D341Med (cell line): ENCODE results near the gene UNC13A.
"Not testable (repeated sequence)": the region's sequence is repeated elsewhere in the genome, so short reads cannot be mapped to it uniquely, and the experiment has no call there.

Experiments used
- DNase-seq: peaks from one replicate; pipeline ENCODE4 v3.0.0; 2012; ENCODE audit warnings: low spot score

Gene UNC13A

DNA sequence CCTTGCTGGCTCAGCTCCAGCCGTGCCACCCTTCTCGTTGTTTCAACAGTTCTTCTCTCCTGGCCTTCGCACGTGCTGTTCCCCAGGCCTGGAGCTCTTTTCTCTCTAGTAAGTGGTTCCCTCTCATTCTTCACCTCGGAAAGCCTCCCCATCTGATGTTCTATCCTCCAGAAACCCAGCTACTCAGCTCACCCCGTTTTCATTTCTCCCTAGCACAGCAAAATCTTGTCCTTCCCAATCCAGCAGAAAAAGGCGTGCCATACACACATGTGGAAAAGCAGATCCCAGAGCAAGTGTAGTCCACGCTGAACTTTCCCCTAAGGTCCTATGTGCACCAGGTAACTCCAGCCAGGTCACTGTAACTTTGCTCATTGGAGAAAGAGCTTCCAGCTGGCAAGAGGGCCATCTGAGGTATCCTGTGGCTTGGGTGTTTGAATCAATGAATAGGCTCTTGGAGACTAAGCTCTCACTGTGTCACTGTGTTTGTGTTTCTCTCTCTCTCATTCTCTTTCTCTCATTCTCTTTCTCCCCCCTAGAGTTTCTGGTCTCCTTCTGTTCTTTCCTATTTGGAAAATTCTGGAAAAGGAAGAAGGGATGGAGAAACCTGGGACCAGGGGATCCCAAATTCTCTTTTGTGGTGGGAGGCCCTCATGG lies 83.7 kb downstream of the UNC13A start:
- no peak for DNase-seq

- DNase-seq, result no peak
Measured at GRCh38 chr19:17602872-17603510, 85.2 kb downstream of the UNC13A start.

GRCh38 chr19:17602217-17602616 lies 85.9 kb downstream of the UNC13A start:
- DNase-seq, result no peak

GRCh38 chr19:17601683-17602082 lies 86.5 kb downstream of the UNC13A start:
- no peak for DNase-seq

DNA sequence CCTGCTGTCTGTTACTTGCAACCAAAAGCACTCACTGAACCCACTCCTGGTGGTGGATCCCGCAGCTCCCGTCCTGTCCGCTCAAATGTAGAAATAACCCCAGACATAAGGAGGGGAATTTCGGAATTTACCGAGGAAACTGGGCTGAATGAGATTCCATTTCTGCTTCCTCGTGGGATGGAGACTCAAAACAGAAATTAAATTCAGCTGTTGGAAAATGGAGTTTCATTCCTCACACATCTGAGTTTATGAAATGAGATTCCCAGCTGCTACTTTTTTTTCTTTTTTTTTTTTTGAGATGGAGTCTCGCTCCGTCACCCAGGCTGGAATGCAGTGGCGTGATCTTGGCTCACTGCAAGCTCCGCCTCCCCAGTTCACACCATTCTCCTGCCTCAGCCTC lies 88.4 kb downstream of the UNC13A start:
- no peak for DNase-seq

DNA sequence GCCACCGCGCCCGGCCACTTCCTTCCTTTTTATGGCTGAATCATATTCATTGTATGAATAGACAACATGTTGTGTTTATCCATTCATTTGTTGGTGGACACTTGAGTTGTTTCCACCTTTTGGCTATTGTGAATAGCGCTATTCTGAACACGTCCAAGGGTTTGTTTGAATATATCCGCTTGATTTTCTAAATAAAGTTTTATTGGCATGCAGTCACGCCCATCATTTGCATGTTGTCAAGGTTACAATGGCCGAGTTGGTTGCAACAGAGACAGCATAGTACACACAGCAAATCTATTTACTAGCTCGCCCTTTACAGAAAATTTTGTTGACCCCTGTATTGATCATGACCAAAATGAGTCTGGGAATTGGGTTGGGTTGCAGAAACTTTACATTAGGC lies 89.2 kb downstream of the UNC13A start:
- DNase-seq, result no peak

- not testable (repeated sequence) for DNase-seq
Measured at GRCh38 chr19:17598063-17598462, 90.1 kb downstream of the UNC13A start.

DNA sequence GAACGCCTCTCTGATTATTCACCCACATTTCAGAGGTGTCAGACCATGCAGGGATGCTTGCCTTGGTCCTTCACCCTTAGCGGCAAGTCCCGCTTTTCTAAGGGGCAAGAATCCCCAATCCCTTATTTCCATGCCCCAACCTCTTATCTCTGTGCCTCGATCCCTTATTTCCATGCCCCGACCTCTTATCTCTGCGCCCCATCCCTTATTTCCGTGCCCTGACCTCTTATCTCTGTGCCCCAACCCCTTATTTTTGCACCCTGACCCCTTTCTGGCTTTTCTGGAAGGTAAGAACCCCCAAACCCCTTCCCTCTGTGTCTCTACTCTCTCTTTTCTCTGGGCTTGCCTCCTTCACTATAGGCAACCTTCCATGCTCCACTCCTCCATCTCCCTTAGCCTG lies 93.9 kb downstream of the UNC13A start:
- not testable (repeated sequence) for DNase-seq

DNA sequence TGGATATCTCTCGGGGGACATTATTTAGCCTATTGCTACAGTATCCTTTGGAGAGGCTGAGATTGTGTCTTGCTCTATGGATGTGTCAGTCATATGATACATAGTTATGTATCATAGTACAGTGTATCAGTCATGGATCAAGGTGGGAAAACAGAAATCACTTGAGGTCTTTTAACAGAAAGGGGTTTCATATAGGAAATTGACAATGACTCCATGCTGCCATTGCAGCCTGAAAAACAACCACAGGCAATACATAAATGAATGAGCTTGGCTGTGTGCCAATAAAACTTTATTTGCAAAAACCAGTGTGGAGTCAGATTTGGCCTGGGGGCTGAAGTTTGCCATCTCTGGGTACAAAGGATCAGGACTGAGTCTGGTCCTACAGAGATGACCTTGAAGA lies 97.3 kb downstream of the UNC13A start:
- DNase-seq, result no peak

DNA sequence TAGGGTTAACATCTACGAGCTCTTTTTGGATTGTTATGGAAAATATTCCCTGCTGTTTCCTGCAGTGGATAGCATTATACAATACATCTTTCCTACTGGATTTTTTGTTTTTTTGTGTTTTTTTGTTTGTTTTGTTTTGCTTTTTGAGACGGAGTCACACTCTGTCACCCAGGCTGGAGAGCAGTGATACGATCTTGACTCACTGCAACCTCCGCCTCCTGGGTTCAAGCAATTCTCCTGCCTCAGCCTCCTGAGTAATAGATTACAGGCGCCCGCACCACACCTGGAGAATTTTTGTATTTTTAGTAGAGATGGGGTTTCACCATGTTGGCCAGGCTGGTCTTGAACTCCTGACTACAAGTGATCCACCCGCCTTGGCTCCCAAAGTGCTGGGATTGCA lies 102.8 kb downstream of the UNC13A start:
- not testable (repeated sequence) for DNase-seq

- no peak for DNase-seq
Measured at GRCh38 chr19:17584132-17584531, 104.0 kb downstream of the UNC13A start.

- DNase-seq, result peak; percentile 35
Measured at GRCh38 chr19:17582613-17583012, 105.5 kb downstream of the UNC13A start.

DNA sequence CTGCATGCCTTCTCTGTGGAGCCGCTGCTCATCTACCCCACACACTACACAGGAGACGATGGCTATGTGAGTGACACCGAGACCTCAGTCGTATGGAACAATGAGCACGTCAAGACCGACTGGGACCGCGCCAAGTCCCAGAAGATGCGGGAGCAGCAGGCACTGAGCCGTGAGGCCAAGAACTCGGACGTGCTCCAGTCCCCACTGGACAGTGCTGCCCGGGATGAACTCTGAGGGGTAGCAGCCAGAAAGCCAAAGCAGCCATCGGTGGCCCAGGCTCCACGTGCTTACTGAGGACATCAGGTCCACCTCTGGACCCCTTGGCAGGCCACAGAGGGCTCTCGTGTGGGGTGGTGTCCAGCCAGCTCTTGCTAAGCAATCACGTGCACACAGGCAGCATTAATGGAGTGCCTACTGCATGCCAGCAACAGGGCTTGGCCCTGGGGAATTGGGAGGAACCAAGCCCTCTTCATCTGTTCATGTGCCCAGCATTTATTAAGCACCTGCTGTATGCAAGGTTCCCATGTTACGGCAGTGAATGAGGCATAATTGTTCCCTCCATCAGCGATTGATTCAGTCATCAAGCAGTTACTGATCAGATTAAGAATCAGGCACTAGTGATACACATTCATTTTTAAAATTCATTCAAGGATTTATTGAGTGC lies 106.8 kb downstream of the UNC13A start:
- peak; percentile 12 for DNase-seq

DNA sequence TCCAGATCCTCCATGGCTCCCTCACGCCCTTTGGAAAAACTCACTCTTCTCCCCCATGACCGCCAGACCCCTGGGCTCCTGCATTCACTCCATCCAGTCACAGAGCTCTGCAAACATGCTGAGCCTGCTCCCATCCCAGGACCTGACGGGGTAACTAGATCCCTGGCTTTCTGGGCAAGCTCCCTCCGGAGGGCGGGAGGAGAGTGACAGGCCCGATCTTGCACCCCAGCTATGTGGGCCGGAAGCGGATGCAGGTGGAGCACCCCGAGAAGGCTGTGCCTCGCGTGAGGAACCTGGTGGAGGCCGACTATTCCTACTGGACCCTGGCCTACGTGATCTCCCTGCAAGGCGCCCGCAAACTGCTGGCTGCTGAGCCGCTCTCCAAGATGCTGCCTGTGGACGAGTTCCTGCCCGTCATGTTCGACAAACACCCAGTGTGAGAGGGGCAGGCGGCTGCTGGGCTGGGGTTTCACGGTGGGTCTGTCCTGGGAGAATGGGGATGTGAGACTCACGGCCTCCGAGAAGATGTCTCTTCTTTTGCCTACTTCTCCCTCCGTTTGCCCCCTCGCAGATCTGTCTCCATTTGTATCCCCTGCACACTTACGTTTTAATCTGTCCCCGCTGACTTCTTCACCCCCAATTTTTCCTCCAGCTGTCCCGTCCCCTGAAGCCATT lies 107.5 kb downstream of the UNC13A start:
- DNase-seq, result peak; percentile 30

DNA sequence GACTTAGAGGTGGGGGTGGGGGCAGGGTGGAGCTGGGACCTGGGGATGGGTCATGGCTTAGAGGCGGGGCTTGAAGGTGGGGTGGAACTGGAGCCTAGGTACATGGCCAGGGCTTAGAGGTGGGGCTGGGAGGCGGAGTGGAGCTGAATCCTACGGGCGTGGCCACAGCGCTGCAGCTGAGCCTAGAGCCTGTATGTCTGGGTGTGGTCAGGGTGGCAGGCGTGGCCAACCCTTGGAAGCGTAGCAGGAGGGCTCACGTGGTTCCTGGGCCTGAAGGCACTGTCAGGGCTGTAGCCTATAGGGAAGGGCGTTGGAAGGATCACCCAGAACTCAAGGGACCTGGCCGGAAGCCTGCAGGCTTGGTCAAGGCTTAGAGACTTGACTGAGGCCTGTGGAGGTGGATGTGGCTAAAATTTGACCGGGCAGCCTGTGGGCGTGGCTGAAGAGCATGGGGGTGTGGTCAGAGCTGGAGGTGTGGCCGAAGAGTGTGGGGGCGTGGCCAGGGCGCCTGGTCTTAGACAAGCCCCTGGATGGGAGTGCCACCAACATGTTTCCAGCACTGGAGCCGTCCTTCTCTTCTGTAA lies 108.4 kb downstream of the UNC13A start:
- DNase-seq, result peak; percentile 78

GRCh38 chr19:17577457-17578097 lies 110.6 kb downstream of the UNC13A start:
- DNase-seq, result no peak

GRCh38 chr19:17576758-17577456 lies 111.2 kb downstream of the UNC13A start:
- DNase-seq, result peak; percentile 58

DNA sequence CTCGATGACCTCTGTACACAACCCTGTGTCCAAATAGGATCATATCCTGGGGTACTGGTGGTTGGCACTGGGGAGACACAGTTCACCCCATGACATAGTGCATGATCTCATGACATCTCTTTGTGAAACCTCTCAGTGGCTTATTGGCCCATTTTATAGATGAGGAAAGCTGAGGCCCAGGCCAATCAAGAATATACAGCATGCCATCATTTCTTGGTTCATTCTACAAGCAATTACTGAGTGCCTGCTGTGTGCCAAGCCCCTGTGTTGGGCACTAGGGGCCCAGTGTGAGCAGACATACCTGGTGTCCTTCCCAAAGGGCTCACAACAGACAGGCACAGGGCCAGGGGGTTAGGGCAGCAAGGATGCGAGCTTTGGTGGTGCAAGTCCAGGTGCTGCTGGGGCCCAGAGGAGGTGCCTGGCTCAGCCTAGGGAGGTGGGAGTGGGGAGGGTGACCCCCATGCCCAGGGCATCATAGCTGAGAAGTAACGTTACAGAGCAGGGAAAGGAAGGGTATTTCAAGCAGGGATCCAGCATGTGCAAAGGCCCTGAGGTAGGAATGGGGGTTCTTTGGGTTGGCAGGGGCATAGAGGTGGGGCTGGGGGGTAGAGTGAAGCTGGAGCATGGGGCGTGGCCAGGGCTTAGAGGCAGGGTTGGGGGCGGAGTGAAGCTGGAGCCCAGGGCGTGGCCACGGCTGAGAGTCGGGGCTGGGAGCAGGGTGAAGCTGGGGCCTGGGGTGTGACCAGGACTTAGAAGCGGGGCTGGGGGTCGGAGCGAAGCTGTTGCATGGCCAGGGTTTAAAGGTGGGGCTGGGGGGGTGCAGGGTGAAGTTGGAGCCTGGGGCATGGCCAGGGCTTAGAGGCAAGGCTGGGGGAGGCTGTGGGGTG lies 112.0 kb downstream of the UNC13A start:
- DNase-seq, result no peak

GRCh38 chr19:17572638-17573037 lies 115.5 kb downstream of the UNC13A start:
- no peak for DNase-seq

GRCh38 chr19:17570791-17571190 lies 117.4 kb downstream of the UNC13A start:
- no peak for DNase-seq
